ENCODE results near the gene STRN3. TPM values are rescaled to one million over a fixed set of nuclear protein-coding genes. Genes with fewer than 3 reads are reported as not detected.

The STRN3 gene
- total and polyA plus RNA-seq, 2 of the 8 experiments (the other 6 are each of a cell fraction or from before 2014, with no cell fraction given), result 8.7 to 38.1 TPM

DNA sequence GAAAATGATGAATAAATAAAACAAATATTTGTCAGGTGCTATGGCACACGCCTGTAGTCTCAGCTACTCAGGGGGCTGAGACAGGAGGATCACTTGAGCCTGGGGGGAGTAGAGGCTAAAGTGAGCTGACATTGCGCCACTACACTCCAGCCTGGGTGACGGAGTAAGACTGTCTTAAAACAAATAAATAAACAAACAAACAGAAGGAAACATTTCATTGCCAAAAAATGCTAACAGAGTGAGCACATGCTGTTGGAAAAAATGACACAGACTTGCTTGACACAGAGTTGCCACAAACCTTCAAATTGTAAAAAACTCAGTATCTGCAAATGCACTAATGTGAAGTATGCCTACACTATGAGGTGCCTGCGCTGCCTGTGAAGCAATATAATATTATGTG lies 51.6 kb downstream of the STRN3 start:
- H3K4me3 ChIP-seq (ENCODE audit: extremely low read depth in 1 of 4, insufficient read depth in 2 of 4, low read depth in 3 of 4, low read length in 4 of 4), result no peak overlapping the region
- H3K4ac ChIP-seq (replicated peaks; ENCODE audit: insufficient read length, low read depth, low read length), result no peak overlapping the region
- no peak overlapping the region for H3K18ac ChIP-seq (ENCODE audit: extremely low read depth, low read length)
- no peak overlapping the region for H4K91ac ChIP-seq (replicated peaks; ENCODE audit: insufficient read length, low read length)
- H3K9me3 ChIP-seq (ENCODE audit: insufficient read depth in 2 of 2, low read depth in 1 of 2, low read length in 1 of 2), result no peaks in the 10 kb centered on the region
- H3K79me2 ChIP-seq (ENCODE audit: control insufficient read depth in 1 of 2, insufficient read depth in 2 of 2, low read length in 2 of 2), result peaks cover 12 to 98% of the 10 kb centered on the region in 2 experiments
- POLR2A ChIA-PET (ENCODE audit: partially characterized antibody), result no interaction called here
- H3K23ac ChIP-seq (ENCODE audit: insufficient read length), result no peak overlapping the region
- peaks cover 2% of the 10 kb centered on the region in 2 experiments for H4K20me1 ChIP-seq (replicated peaks in 1 of 2; ENCODE audit: control insufficient read depth in 1 of 2, insufficient read depth in 2 of 2, low read length in 2 of 2)
- 91% methylated on average over 4 of the region's 4 CpGs; no CpG with 5 or more reads in 1 of the 2 experiments for WGBS, 2 experiments (ENCODE audit: extremely low coverage in 1 of 2, insufficient coverage in 1 of 2, insufficient read length in 1 of 2, insufficient replicate concordance in 2 of 2, low coverage in 1 of 2, low lambda C conversion rate in 2 of 2, missing lambda C conversion rate in 1 of 2)
- CTCF ChIA-PET (ENCODE audit: partially characterized antibody), result no interaction called here
- no peak overlapping the region for H2AK5ac ChIP-seq (ENCODE audit: low read depth, low read length)
- peaks cover 0 to 3% (median 0%) of the 10 kb centered on the region in 4 experiments; a peak in 1 of 7 replicates for H3K4me1 ChIP-seq (replicated peaks in 1 of 4; ENCODE audit: control insufficient read depth in 3 of 4, insufficient read depth in 4 of 4, low read length in 3 of 4)
- H3K36me3 ChIP-seq (ENCODE audit: control insufficient read depth in 2 of 4, insufficient read depth in 4 of 4, low read length in 3 of 4), result no peaks in the 10 kb centered on the region
- H3K27ac ChIP-seq (ENCODE audit: low read depth, low read length), result no peak overlapping the region
- DNase-seq (ENCODE audit: low read depth in 1 of 2, low spot score in 2 of 2), result no peak
- H2BK15ac ChIP-seq (ENCODE audit: low read length), result no peak overlapping the region
- H2BK5ac ChIP-seq (ENCODE audit: low read depth, low read length), result no peak overlapping the region
- H3K9ac ChIP-seq (replicated peaks in 1 of 4; ENCODE audit: extremely low read depth in 1 of 4, low read depth in 3 of 4, low read length in 3 of 4), result no peak overlapping the region
- H2BK20ac ChIP-seq (ENCODE audit: low read length), result no peak overlapping the region
- no peak overlapping the region for H2BK12ac ChIP-seq (ENCODE audit: low read depth, low read length)
- no peaks in the 10 kb centered on the region for H3K23me2 ChIP-seq (ENCODE audit: low read depth, low read length)
- no peaks in the 10 kb centered on the region for H3K79me1 ChIP-seq (ENCODE audit: low read depth, low read length)
- H3K14ac ChIP-seq (ENCODE audit: insufficient read length), result no peak overlapping the region
- H3K56ac ChIP-seq (replicated peaks; ENCODE audit: insufficient read length, low read depth, low read length), result no peak overlapping the region
- H3K4me2 ChIP-seq (ENCODE audit: insufficient read depth in 1 of 2, low read depth in 2 of 2, low read length in 2 of 2), result no peak overlapping the region
- H3K27me3 ChIP-seq (replicated peaks in 1 of 4; ENCODE audit: control insufficient read depth in 3 of 4, extremely low read depth in 1 of 4, insufficient read depth in 3 of 4, low read length in 3 of 4), result no peaks in the 10 kb centered on the region
- no peak overlapping the region for H2AFZ ChIP-seq (ENCODE audit: low read length)
- FAIRE-seq, result no peak
- no peak overlapping the region for H2BK120ac ChIP-seq (replicated peaks; ENCODE audit: low read depth, low read length)
- H4K5ac ChIP-seq (ENCODE audit: insufficient read length, low read depth, low read length), result no peak overlapping the region
- no peak overlapping the region for H4K8ac ChIP-seq (ENCODE audit: extremely low read depth, insufficient read depth, low read length)
- TF ChIP-seq, protein P1, sequence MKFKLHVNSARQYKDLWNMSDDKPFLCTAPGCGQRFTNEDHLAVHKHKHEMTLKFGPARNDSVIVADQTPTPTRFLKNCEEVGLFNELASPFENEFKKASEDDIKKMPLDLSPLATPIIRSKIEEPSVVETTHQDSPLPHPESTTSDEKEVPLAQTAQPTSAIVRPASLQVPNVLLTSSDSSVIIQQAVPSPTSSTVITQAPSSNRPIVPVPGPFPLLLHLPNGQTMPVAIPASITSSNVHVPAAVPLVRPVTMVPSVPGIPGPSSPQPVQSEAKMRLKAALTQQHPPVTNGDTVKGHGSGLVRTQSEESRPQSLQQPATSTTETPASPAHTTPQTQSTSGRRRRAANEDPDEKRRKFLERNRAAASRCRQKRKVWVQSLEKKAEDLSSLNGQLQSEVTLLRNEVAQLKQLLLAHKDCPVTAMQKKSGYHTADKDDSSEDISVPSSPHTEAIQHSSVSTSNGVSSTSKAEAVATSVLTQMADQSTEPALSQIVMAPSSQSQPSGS (IDR thresholded peaks at IDR 0.05; ENCODE audit: low read length), result no peak
- no peak for TF ChIP-seq GTF2F1 (IDR thresholded peaks at IDR 0.05; ENCODE audit: borderline replicate concordance, low read depth, low read length)
- TF ChIP-seq RAD21 (IDR thresholded peaks at IDR 0.05 in 1 of 2, conservative IDR thresholded peaks at IDR 0.05 in 1 of 2; ENCODE audit: low read depth in 2 of 2, low read length in 2 of 2), result no peak
- TF ChIP-seq TAF7 (optimal IDR thresholded peaks at IDR 0.05; ENCODE audit: borderline replicate concordance, low read depth, low read length), result no peak
- TF ChIP-seq ZNF274 (IDR thresholded peaks at IDR 0.05; ENCODE audit: borderline replicate concordance, extremely low read depth, low read length), result no peak
- no peak for TF ChIP-seq SIX5 (IDR thresholded peaks at IDR 0.05; ENCODE audit: low read depth, low read length)
- no peak for TF ChIP-seq RXRA (IDR thresholded peaks at IDR 0.05; ENCODE audit: insufficient read depth, low read depth, low read length)
- no peak for TF ChIP-seq HDAC6 (IDR thresholded peaks at IDR 0.05; ENCODE audit: low read depth, low read length)
- TF ChIP-seq SP4 (IDR thresholded peaks at IDR 0.05; ENCODE audit: low read length), result no peak
- TF ChIP-seq CHD2 (IDR thresholded peaks at IDR 0.05; ENCODE audit: low read length), result no peak
- no peak for TF ChIP-seq SIRT6 (IDR thresholded peaks at IDR 0.05; ENCODE audit: low read length)
- TF ChIP-seq CHD1 (IDR thresholded peaks at IDR 0.05; ENCODE audit: low read depth, low read length), result no peak
- no peak for TF ChIP-seq EGR1 (IDR thresholded peaks at IDR 0.05; ENCODE audit: borderline replicate concordance, low read depth, low read length)
- no peak for TF ChIP-seq GABPA (IDR thresholded peaks at IDR 0.05; ENCODE audit: borderline replicate concordance, insufficient read depth, low read length)

Measured in H1 (cell line).